ENCODE measurements around the gene SEC61A1. TPM values are rescaled to one million over a fixed set of nuclear protein-coding genes. Genes with fewer than 3 reads are reported as not detected.

SEC61A1 gene
- 124 TPM for total RNA-seq
- polyA plus RNA-seq, result 99.7 TPM

DNA sequence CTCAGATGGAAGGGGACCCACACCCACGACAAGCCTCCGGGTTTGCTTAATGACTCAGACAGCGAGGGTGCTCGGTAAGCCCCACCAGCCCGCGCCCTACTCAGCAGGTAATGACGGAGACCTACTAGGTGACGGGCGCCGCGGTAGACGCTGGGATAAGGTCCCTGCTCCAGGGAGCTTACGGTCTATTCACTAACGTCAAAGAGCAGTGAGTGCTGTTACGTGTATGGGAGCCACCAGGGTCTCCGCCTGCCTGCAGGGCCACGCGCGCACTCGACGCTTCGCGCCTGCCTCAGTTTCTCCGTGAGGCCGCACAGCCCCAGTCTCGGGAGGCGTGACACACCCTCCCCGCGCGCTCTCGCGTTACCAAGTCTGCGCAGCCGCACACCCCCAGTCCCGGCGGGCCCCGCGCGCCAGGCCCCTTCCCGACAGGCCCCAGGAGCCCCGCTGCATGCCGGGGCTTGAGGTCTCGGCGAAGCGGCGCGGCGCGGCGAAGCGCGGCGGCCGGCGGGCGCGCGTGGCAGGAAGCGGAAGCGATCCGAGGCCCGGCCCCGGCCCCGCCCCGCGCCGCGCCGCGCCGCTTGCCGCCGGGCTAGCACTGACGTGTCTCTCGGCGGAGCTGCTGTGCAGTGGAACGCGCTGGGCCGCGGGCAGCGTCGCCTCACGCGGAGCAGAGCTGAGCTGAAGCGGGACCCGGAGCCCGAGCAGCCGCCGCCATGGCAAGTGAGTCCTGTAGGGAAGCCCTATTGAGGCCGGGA, at the start of gene SEC61A1:
Gene SEC61A1 (plus strand): TSS at position 601 of the 758 bp plus-strand sequence. CDS start 116 bp downstream, at position 717.
- peak; percentile 79 for DNase-seq (ENCODE audit: extremely low spot score)
- Histone ChIP-seq H3K4me1 (ENCODE audit: insufficient read depth) (peaks cover 2% of the 10 kb centered on the region), H3K36me3 (ENCODE audit: insufficient read depth) (no peaks in the 10 kb centered on the region), H3K27ac (ENCODE audit: low read depth) (peak within 1 kb of the TSS; percentile 66), H3K4me3 (ENCODE audit: low read depth, low read length) (peak within 1 kb of the TSS; percentile 93)
- under 1% methylated on average over 90 of the region's 90 CpGs for WGBS

DNA sequence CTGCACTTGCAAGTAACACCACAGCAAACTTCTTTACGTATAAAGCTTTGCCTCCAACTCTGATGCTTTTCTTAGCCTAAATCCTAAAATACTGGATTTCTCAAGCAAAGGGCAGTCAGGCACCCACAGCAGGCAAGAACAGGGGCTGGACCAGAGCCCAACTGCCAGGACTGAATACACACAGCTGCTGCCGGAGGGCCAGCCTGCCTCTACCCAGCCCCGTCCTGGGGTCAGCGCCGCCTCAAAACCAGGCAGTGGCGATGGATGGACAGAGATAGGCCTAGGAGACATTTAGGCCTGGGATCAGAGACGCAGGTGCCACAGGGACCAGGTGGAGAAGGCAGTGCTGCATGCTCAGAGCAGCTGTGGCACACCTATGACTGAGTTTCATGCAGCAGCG, 47.6 kb upstream of the SEC61A1 start:
- Histone ChIP-seq H3K4me1 (ENCODE audit: insufficient read depth) (no peaks in the 10 kb centered on the region), H3K27ac (ENCODE audit: low read depth) (no peak overlapping the region), H3K4me3 (ENCODE audit: low read depth, low read length) (no peak overlapping the region), H3K36me3 (ENCODE audit: insufficient read depth) (no peaks in the 10 kb centered on the region)
- WGBS, result 77% methylated on average over 8 of the region's 8 CpGs
- DNase-seq (ENCODE audit: extremely low spot score), result no peak

DNA sequence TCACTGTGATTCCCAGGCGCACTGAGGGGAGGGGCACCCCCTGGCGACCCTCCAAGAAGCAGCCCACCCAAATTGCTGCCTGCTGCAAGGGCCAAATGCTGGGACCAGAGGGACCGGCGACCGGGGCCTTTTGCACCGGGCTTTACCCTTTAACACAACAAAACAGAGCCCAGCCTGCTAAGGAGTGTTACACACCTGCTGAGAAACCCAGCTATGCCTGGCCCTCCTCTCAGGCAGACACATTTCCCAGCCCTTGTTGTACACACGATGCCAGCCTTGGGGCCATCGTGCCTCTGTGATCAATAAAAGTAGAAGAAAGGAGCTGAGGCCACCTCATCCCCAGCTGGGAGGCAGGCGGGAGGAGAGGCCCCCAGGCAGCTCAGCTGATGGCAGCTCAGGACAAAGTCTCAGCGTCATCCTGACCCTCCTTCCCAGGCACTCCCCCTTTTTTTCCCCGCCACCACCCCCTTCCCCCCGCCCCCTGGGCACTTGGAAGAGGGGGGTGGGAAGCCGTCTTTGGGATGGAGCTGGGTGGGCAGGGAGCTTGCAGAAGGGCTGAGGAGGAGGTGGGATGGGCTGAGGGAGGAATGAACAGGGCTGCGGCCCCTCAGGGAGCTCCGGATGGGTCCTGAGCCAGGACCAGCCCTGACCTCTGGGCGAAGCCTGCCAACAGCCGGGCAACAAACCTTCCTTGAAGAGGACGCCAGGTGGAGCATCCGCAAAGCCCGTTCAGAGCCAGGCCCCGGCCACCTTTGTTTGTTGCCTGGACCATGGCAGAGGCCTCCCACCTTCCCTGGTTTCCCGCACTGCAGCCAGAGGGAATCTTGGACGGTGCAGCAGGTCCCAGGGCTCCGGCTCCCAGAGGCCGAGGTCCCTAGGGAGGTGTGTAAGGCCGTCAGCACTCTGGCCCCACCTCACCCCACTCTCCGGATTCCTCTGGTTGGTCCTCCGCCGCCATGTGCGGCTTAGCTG, 45.9 kb upstream of the SEC61A1 start:
- Histone ChIP-seq H3K36me3 (ENCODE audit: insufficient read depth) (no peaks in the 10 kb centered on the region), H3K27ac (ENCODE audit: low read depth) (no peak overlapping the region), H3K4me1 (ENCODE audit: insufficient read depth) (no peaks in the 10 kb centered on the region), H3K4me3 (ENCODE audit: low read depth, low read length) (no peak overlapping the region)
- 49% methylated on average over 30 of the region's 30 CpGs for WGBS
- DNase-seq (ENCODE audit: extremely low spot score), result no peak

GRCh38 chr3:128007033-128007424, 45.2 kb upstream of the SEC61A1 start:
- Histone ChIP-seq H3K4me1 (ENCODE audit: insufficient read depth) (no peaks in the 10 kb centered on the region), H3K36me3 (ENCODE audit: insufficient read depth) (no peaks in the 10 kb centered on the region), H3K4me3 (ENCODE audit: low read depth, low read length) (no peak overlapping the region), H3K27ac (ENCODE audit: low read depth) (no peak overlapping the region)
- no peak for DNase-seq (ENCODE audit: extremely low spot score)
- WGBS, result 52% methylated on average over 11 of the region's 11 CpGs

DNA sequence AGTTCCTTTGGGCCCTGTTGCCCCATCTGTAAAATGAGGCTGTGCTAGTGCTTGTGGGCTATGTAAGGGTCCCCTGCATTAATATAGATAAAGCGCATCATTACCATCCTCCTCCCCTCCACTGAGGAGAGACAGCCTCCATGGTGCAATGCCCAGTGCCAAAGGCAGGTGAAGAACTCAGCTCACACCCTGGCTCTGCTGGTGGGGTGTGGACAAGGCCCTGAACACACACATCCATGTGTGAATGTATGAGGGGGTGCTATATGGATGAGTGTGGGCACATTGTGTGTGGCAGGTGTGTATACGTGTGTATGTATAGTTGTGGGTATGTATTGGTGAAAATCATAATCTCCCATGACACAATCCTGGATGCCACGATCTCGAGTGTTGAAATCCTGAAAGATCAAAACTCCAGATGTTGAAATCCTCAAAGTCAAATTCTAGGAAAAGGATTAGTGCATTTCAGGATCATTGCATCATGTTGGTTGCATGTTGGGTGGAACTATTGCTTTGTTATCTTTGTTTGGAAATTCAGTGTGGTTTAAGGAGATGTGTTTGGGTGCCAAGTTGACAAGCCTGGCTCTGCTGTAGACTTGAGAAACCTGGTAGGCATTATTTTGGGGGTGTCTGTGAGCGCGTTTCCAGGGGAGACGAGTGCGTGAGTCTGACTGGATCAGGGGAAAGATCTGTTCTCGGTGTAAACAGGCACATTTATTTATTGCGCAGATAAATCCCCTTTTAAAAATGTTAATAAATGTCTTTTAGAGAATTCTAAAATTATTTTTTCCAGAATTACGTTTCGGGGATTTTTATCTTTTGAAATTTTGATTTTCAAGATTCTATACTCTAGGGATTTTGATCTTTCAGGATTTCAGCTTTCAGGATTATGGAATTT, 42.0 kb upstream of the SEC61A1 start:
- WGBS, result 59% methylated on average over 12 of the region's 12 CpGs
- Histone ChIP-seq H3K36me3 (ENCODE audit: insufficient read depth) (no peaks in the 10 kb centered on the region), H3K4me3 (ENCODE audit: low read depth, low read length) (no peak overlapping the region), H3K27ac (ENCODE audit: low read depth) (no peak overlapping the region), H3K4me1 (ENCODE audit: insufficient read depth) (no peaks in the 10 kb centered on the region)
- DNase-seq (ENCODE audit: extremely low spot score), result no peak

- Histone ChIP-seq H3K4me1 (ENCODE audit: insufficient read depth) (no peaks in the 10 kb centered on the region), H3K36me3 (ENCODE audit: insufficient read depth) (no peaks in the 10 kb centered on the region), H3K27ac (ENCODE audit: low read depth) (no peak overlapping the region), H3K4me3 (ENCODE audit: low read depth, low read length) (no peak overlapping the region)
- 6% methylated on average over 12 of the region's 12 CpGs for WGBS
- DNase-seq (ENCODE audit: extremely low spot score), result no peak
Measured at GRCh38 chr3:128011140-128011539, 41.1 kb upstream of the SEC61A1 start.

DNA sequence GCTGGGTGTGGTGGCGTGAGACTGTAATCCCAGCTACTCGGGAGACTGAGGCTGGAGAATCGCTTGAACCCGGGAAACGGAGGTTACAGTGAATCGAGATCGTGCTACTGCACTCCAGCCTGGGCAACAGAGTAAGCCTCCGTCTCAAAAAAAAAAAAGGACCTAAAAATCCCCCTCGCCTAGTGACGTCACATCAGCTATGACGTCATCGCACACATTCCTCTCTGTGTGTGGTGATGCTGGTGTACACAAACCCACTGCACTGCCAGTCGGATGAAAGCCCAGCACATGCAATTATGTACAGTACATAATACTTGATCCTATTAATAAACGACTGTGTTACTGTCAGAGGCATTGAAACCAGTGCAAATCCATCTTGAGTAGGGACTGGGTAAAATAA, 40.2 kb upstream of the SEC61A1 start:
- H3K27ac ChIP-seq (ENCODE audit: low read depth), result no peak overlapping the region
- no peak for DNase-seq (ENCODE audit: extremely low spot score)
- WGBS, result 92% methylated on average over 14 of the region's 14 CpGs
- H3K4me1 ChIP-seq (ENCODE audit: insufficient read depth), result no peaks in the 10 kb centered on the region
- H3K4me3 ChIP-seq (ENCODE audit: low read depth, low read length), result no peak overlapping the region
- H3K36me3 ChIP-seq (ENCODE audit: insufficient read depth), result no peaks in the 10 kb centered on the region

DNA sequence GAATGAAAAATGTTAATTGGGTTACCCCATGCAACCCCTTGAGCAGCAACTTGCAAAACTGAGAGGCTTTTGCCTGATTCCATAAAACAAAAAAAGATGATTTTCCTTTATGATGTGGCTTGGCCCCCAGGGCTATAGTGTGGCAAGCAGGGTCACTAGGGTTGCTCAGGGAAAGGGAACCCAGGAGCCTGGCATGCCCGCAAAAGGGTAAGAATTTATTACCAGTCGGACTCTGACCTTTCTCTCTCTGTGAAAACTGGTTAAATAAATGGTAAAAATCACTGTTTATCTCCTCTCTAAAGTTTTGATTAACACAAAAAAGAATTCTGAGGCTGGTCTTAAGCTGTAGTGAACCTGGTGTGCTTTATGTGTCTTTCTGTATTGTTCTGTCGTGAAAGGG, 37.7 kb upstream of the SEC61A1 start:
- no peak overlapping the region for H3K4me3 ChIP-seq (ENCODE audit: low read depth, low read length)
- WGBS, result 91% methylated on average over 3 of the region's 3 CpGs

DNA sequence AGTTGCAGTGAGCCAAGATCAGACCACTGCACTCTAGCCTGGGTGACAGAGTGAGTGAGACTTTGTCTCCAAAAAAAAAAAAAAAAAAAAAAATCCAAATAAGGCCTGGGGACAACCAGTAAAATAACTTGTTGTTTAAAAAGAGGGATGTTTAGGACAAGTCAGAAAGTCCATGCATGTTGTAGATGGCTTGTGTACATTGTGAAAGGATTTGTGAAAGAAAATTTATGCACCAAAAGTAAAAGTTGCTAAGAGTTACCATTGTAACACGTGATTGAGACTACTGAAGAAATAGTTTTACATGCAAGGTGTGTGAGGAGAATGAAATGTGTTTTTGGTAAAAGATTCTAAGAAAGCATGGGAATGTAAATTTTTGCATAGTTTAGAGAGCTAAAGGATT, 35.7 kb upstream of the SEC61A1 start:
- H3K4me3 ChIP-seq (ENCODE audit: low read depth, low read length), result no peak overlapping the region
- WGBS, result 84% methylated on average over 1 of the region's 1 CpG
- DNase-seq (ENCODE audit: extremely low spot score), result no peak
- H3K27ac ChIP-seq (ENCODE audit: low read depth), result no peak overlapping the region
- no peaks in the 10 kb centered on the region for H3K36me3 ChIP-seq (ENCODE audit: insufficient read depth)
- no peaks in the 10 kb centered on the region for H3K4me1 ChIP-seq (ENCODE audit: insufficient read depth)

More for the DNA sequence above, 37.7 kb upstream of the SEC61A1 start:
- H3K4me1 ChIP-seq (ENCODE audit: insufficient read depth), result no peaks in the 10 kb centered on the region
- no peaks in the 10 kb centered on the region for H3K36me3 ChIP-seq (ENCODE audit: insufficient read depth)
- H3K27ac ChIP-seq (ENCODE audit: low read depth), result no peak overlapping the region
- DNase-seq (ENCODE audit: extremely low spot score), result no peak

- H3K27ac ChIP-seq (ENCODE audit: low read depth), result no peak overlapping the region
- H3K36me3 ChIP-seq (ENCODE audit: insufficient read depth), result no peaks in the 10 kb centered on the region
- no peaks in the 10 kb centered on the region for H3K4me1 ChIP-seq (ENCODE audit: insufficient read depth)
- no peak overlapping the region for H3K4me3 ChIP-seq (ENCODE audit: low read depth, low read length)
- WGBS, result 73% methylated on average over 10 of the region's 10 CpGs
- DNase-seq (ENCODE audit: extremely low spot score), result no peak
Measured at GRCh38 chr3:128021768-128022372, 30.4 kb upstream of the SEC61A1 start.

DNA sequence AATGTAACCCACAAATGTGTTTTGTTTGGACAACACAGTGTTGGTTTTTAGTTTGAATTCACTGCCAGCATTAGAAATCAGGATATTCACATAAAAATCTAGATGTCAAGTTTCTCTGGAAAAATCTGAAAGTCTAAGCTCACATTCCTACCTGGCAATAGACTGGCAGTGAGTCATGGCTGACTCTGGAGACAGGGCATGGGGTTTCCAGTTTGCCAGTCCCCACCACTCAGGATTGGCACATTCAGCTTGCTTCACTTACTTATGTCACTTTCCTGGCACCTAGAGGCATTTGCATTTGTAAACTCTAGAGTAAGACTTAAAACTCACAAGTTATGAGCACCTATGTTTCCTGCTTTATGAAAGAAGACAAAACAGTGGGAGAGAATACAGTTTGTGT, 19.1 kb upstream of the SEC61A1 start:
- DNase-seq (ENCODE audit: extremely low spot score), result no peak
- Histone ChIP-seq H3K4me1 (ENCODE audit: insufficient read depth) (no peaks in the 10 kb centered on the region), H3K27ac (ENCODE audit: low read depth) (no peak overlapping the region), H3K4me3 (ENCODE audit: low read depth, low read length) (no peak overlapping the region), H3K36me3 (ENCODE audit: insufficient read depth) (no peaks in the 10 kb centered on the region)

- no peak for DNase-seq (ENCODE audit: extremely low spot score)
- Histone ChIP-seq H3K27ac (ENCODE audit: low read depth) (no peak overlapping the region), H3K36me3 (ENCODE audit: insufficient read depth) (no peaks in the 10 kb centered on the region), H3K4me3 (ENCODE audit: low read depth, low read length) (no peak overlapping the region), H3K4me1 (ENCODE audit: insufficient read depth) (no peaks in the 10 kb centered on the region)
- WGBS, result 81% methylated on average over 1 of the region's 1 CpG
Measured at GRCh38 chr3:128036119-128036518, 16.1 kb upstream of the SEC61A1 start.

DNA sequence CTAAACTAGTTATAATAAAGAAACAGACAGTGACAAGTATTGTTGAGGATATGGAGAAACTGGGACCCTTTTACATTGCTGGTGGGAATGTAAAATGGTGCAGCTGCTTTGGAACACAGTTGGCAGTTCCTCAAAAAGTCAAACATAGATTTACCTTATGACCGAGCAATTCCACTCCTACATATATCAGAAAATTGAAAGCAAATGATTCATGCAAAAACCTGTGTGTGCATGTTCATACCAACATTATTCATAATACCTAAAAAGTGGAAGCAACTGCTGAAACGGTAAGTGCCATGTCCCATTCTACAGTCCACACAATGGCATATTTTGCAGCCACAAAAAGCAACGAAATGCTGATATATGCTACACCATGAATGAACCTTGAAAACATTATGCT, 12.2 kb upstream of the SEC61A1 start:
- H3K4me1 ChIP-seq (ENCODE audit: insufficient read depth), result no peaks in the 10 kb centered on the region
- H3K4me3 ChIP-seq (ENCODE audit: low read depth, low read length), result no peak overlapping the region
- 87% methylated on average over 3 of the region's 3 CpGs for WGBS
- DNase-seq (ENCODE audit: extremely low spot score), result no peak
- H3K27ac ChIP-seq (ENCODE audit: low read depth), result no peak overlapping the region
- no peaks in the 10 kb centered on the region for H3K36me3 ChIP-seq (ENCODE audit: insufficient read depth)

Data from urinary bladder (tissue), 4 donors.